Breast epithelium (tissue), 3 donors: ENCODE data around the gene KLB.

Experiments
- CTCF ChIP-seq, 3 donors: fragments of 450-650 bp; IDR thresholded peaks; one replicate each; pipeline ENCODE4 v1.5.1; 2016 to 2017; ENCODE audit warnings: antibody characterized with exemption in 3 of 3, mild to moderate bottlenecking in 3 of 3, moderate library complexity in 3 of 3
- POLR2A ChIP-seq: fragments of 450-650 bp; IDR thresholded peaks from one replicate; pipeline ENCODE4 v1.6.1; 2016; ENCODE audit warnings: antibody characterized with exemption, mild to moderate bottlenecking, moderate library complexity

DNA sequence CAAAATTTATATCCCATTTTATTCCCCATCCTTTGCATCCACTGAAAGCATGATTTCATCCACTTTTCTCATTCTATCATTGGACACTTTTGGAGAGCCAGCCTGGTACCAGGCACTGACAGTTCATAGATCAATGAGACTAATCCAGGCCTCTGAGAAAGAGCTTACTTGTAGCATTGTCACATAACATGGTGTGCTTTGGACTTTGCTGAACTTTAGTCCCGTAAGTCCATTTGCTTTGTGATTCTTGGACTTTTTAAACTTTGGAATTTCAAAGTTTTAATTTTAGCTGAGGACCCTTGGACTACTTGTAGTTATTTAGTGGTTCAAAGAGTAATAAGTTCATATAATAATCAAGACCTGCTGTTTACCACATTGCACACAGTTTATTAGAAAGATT, 63.7 kb downstream of the KLB start:
- TF ChIP-seq CTCF (IDR thresholded peaks at IDR 0.05): no peak
- no peak for TF ChIP-seq POLR2A
